ENCODE results near the gene PTPRT.

DNA sequence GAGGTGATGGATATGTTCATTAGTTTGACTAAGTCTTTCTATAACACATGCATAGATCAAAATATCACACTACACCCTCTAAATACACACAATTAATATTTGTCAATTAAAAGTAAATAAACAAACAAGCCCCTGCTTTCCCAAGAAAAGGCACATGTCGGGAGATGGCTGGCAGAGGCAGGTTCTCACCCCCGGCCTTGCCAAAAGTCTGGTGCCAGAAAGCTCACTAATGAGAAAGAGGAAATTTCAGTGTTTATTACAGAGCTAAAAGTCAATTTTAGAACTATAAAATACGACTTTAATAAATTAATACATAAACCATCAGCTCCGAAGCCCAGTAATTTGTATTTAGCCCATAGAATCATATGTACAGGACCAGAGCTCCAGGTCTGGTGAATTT lies 404.7 kb downstream of the PTPRT start:
- TF ChIP-seq MXI1 (IDR thresholded peaks at IDR 0.05; ENCODE audit: low read depth, low read length) (no peak), HDGF (IDR thresholded peaks at IDR 0.05) (no peak), NR2C2 (IDR thresholded peaks at IDR 0.05; ENCODE audit: borderline replicate concordance, control insufficient read depth, insufficient read length, low read depth) (no peak)
- TF ChIP-seq, protein P1, sequence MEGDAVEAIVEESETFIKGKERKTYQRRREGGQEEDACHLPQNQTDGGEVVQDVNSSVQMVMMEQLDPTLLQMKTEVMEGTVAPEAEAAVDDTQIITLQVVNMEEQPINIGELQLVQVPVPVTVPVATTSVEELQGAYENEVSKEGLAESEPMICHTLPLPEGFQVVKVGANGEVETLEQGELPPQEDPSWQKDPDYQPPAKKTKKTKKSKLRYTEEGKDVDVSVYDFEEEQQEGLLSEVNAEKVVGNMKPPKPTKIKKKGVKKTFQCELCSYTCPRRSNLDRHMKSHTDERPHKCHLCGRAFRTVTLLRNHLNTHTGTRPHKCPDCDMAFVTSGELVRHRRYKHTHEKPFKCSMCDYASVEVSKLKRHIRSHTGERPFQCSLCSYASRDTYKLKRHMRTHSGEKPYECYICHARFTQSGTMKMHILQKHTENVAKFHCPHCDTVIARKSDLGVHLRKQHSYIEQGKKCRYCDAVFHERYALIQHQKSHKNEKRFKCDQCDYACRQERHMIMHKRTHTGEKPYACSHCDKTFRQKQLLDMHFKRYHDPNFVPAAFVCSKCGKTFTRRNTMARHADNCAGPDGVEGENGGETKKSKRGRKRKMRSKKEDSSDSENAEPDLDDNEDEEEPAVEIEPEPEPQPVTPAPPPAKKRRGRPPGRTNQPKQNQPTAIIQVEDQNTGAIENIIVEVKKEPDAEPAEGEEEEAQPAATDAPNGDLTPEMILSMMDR (IDR thresholded peaks at IDR 0.05 in 2 of 3, conservative IDR thresholded peaks at IDR 0.05 in 1 of 3; ENCODE audit: control insufficient read depth in 2 of 3, extremely low read depth in 1 of 3, insufficient read depth in 1 of 3, low read depth in 3 of 3, low read length in 3 of 3) = no peak
